Measurements from ENCODE around the gene EHD3.

DNA sequence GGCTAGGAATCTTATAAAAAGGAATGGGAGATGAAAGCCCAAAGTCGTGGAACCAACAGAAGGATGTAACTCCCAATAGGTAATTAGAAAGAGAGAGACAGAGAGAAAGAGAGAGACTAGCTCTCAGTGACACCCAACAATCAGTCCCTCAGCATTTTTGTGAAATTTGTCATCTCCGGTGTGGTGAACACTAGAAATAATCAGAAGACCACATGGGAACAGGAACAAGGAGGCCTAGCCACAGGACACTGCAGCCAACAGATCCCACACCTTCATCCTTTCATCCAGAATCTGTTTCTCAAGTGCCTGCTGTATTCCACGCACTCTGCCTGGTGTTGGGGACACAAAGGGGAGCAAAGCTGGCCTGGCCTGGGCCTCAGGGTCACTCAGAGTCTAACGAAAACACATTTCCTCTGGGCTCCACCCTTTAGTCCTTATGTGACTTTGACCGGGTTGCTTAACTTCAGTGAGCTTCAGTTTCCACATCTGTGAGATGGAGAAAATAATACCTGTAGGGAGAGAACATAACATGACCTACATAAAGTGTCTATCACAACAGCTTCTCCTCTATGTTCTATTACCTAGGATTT lies 53.1 kb downstream of the EHD3 start:
- TF ChIP-seq POLR2A (IDR thresholded peaks at IDR 0.05): no peak
- TF ChIP-seq, protein P1, sequence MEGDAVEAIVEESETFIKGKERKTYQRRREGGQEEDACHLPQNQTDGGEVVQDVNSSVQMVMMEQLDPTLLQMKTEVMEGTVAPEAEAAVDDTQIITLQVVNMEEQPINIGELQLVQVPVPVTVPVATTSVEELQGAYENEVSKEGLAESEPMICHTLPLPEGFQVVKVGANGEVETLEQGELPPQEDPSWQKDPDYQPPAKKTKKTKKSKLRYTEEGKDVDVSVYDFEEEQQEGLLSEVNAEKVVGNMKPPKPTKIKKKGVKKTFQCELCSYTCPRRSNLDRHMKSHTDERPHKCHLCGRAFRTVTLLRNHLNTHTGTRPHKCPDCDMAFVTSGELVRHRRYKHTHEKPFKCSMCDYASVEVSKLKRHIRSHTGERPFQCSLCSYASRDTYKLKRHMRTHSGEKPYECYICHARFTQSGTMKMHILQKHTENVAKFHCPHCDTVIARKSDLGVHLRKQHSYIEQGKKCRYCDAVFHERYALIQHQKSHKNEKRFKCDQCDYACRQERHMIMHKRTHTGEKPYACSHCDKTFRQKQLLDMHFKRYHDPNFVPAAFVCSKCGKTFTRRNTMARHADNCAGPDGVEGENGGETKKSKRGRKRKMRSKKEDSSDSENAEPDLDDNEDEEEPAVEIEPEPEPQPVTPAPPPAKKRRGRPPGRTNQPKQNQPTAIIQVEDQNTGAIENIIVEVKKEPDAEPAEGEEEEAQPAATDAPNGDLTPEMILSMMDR (IDR thresholded peaks at IDR 0.05): no peak
